Fibroblast of pulmonary artery (primary cell): ENCODE data around the gene GID4.

ENCODE experiments used
- DNase-seq: peaks from one replicate; pipeline ENCODE4 v3.0.0-alpha.2; 2010; ENCODE audit warnings: low read depth
- H3K4me3 ChIP-seq: replicated peaks from 2 replicates; pipeline ENCODE4 v1.5.1; 2011; ENCODE audit warnings: low read depth, mild to moderate bottlenecking, control low read depth, low read length, moderate library complexity
- TF ChIP-seq, protein P1 (sequence below): IDR thresholded peaks from 2 replicates; pipeline ENCODE4 v1.5.1; 2011; ENCODE audit warnings: mild to moderate bottlenecking, control low read depth, low read length, inconsistent platforms; ENCODE audit errors: missing control alignments

Gene GID4

GRCh38 chr17:18106211-18106610, 67.0 kb downstream of the GID4 start:
- H3K4me3 ChIP-seq, result no peak overlapping the region
- TF ChIP-seq, protein P1, sequence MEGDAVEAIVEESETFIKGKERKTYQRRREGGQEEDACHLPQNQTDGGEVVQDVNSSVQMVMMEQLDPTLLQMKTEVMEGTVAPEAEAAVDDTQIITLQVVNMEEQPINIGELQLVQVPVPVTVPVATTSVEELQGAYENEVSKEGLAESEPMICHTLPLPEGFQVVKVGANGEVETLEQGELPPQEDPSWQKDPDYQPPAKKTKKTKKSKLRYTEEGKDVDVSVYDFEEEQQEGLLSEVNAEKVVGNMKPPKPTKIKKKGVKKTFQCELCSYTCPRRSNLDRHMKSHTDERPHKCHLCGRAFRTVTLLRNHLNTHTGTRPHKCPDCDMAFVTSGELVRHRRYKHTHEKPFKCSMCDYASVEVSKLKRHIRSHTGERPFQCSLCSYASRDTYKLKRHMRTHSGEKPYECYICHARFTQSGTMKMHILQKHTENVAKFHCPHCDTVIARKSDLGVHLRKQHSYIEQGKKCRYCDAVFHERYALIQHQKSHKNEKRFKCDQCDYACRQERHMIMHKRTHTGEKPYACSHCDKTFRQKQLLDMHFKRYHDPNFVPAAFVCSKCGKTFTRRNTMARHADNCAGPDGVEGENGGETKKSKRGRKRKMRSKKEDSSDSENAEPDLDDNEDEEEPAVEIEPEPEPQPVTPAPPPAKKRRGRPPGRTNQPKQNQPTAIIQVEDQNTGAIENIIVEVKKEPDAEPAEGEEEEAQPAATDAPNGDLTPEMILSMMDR, result no peak
- DNase-seq, result no peak

- no peak for DNase-seq
- H3K4me3 ChIP-seq, result no peak overlapping the region
- TF ChIP-seq, protein P1, result no peak
Observed at GRCh38 chr17:18107061-18107790, 68.0 kb downstream of the GID4 start.

GRCh38 chr17:18107971-18108370, 68.8 kb downstream of the GID4 start:
- H3K4me3 ChIP-seq, result no peak overlapping the region
- TF ChIP-seq, protein P1, result no peak
- no peak for DNase-seq

GRCh38 chr17:18108401-18109312, 69.4 kb downstream of the GID4 start, which contains the start of gene MYO15A:
MYO15A (plus strand) TSS chr17:18108756; CDS start chr17:18118801, 10,045 bp downstream.
- no peak within 1 kb of the TSS for H3K4me3 ChIP-seq
- DNase-seq, result no peak

DNA sequence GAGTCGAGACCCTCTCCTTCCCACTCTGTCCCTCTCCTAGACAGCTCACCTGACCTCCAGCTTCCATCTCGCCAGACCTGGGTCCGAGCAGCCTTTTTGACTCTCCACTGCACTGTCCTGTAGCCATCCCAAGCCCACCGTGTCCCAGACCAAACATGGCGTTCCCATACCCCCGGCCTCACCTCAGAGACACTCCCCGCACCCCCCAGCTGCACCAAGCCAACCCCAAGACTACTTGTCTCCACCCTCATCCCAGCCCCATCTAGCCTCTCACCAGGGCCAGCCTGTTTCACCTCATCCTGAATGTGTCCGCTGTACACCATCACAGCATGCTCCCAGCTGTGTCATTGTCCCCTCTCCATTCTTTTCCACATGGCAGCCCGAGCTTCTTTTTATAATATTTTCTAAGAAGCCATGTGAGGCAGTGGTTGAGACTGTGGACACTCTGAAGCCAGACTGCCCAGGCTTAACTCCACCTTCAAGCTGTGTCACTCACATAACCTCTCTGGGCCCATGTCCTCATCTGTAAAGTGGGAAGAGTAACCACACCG, 70.8 kb downstream of the GID4 start:
- DNase-seq, result no peak
- TF ChIP-seq, protein P1, result no peak
- H3K4me3 ChIP-seq, result no peak overlapping the region

More at GRCh38 chr17:18108401-18109312, 69.4 kb downstream of the GID4 start, which contains the start of gene MYO15A:
- TF ChIP-seq, protein P1, result no peak

DNA sequence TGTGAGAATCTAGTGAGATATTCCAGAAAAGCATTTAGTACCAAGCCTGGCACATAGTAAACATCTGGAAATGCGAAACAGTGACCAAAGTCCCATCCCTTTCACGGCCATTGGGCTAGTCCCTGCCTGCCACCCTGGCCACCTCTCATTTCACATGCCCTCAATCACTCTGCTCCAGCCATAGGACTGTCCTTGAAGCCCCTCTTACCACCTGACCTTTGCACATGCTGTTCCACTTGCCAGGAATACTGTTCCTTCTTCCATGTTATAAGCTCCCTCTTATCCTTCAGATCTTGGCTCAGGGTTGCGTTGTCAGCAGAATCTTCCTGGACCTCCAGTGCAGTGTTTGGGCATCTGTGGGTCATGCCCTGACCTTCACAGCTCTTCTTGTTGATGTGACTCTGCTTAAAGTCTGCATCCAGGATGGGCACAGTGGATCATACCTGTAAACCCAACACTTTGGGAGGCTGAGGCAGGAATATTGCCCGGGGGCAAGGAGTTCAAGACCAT, 71.5 kb downstream of the GID4 start:
- TF ChIP-seq, protein P1, result no peak
- no peak for DNase-seq
- no peak overlapping the region for H3K4me3 ChIP-seq
